Endothelial cell of umbilical vein (primary cell): ENCODE results near the gene MAP3K15. TPM values are rescaled to one million over a fixed set of nuclear protein-coding genes. Genes with fewer than 3 reads are reported as not detected.

Experiments used
- BruUV-seq: library from RNA; stranded (reverse); fragments of 400-500 nt; replicated peaks from 2 replicates; lab custom pipeline; 2021; lab: Mats Ljungman, UMichigan
- CTCF ChIA-PET: fragments of 300-600, 350-600 bp; sonication (Branson Sonifier 250); formaldehyde crosslinking; loops from one replicate; lab custom pipeline; 2021; ENCODE audit warnings: antibody characterized with exemption, inconsistent platforms; lab: Charles Lee
- POLR2A ChIA-PET: fragments of 300-600, 350-600 bp; sonication (Branson Sonifier 250); formaldehyde crosslinking; loops from one replicate; lab custom pipeline; 2021; ENCODE audit warnings: antibody characterized with exemption, inconsistent platforms; lab: Charles Lee
- DNase-seq: peaks from one replicate; pipeline ENCODE4 v3.0.0-alpha.2; 2011; ENCODE audit warnings: low read depth, low spot score
- FAIRE-seq: peaks from 2 replicates; lab custom pipeline; 2011; peaks lifted over from hg19 to GRCh38; lab: Jason Lieb, UNC
- H2AFZ ChIP-seq: 2 replicates; pipeline ENCODE4 v1.6.0; 2012; ENCODE audit warnings: low read depth, low read length, control low read depth, inconsistent platforms
- H3K27ac ChIP-seq: 2 replicates; pipeline ENCODE4 v1.5.1; 2011; ENCODE audit warnings: low read depth, mild to moderate bottlenecking, control low read depth, low read length, moderate library complexity; ENCODE audit not compliant: insufficient read depth
- H3K27me3 ChIP-seq, 2 experiments: 2 replicates each; pipeline versions ENCODE4 v1.6.0 to v1.6.1; 2011; ENCODE audit warnings: low read length in 2 of 2, mixed read lengths in 1 of 2; ENCODE audit not compliant: control insufficient read depth in 2 of 2, insufficient read depth in 2 of 2
- H3K36me3 ChIP-seq, 2 experiments: 2 replicates in 1 of 2; 3 replicates in 1 of 2; pipeline ENCODE4 v1.5.1; 2011; ENCODE audit warnings: low read length in 2 of 2, mild to moderate bottlenecking in 1 of 2, moderate library complexity in 1 of 2; ENCODE audit not compliant: control insufficient read depth in 2 of 2, insufficient read depth in 2 of 2; ENCODE audit errors: extremely low read depth in 1 of 2
- H3K4me1 ChIP-seq: 3 replicates; pipeline ENCODE4 v1.5.1; 2011; ENCODE audit warnings: mild to moderate bottlenecking, low read length; ENCODE audit not compliant: control insufficient read depth, insufficient read depth; ENCODE audit errors: extremely low read depth
- H3K4me2 ChIP-seq: 2 replicates; pipeline ENCODE4 v1.6.1; 2011; ENCODE audit warnings: low read length, control low read depth, mixed read lengths; ENCODE audit not compliant: insufficient read depth
- H3K4me3 ChIP-seq, 3 experiments: fragments of 200-600 bp in 1 of 3; sonication (generic), shearing (Covaris generic) in 1 of 3; replicated peaks in 1 of 3; 2 replicates each; pipeline ENCODE4 v1.5.1; 2011 to 2016; ENCODE audit warnings: control low read depth in 3 of 3, low read length in 3 of 3, mild to moderate bottlenecking in 2 of 3, inconsistent platforms in 1 of 3, low read depth in 1 of 3, moderate library complexity in 1 of 3; ENCODE audit not compliant: insufficient read depth in 1 of 3
- H3K79me2 ChIP-seq: 2 replicates; pipeline ENCODE4 v1.6.0; 2012; ENCODE audit warnings: low read length, inconsistent platforms; ENCODE audit not compliant: control insufficient read depth, insufficient read depth
- H3K9ac ChIP-seq: replicated peaks from 2 replicates; pipeline ENCODE3; 2011; ENCODE audit warnings: low read length, control low read depth; ENCODE audit not compliant: insufficient read depth; ENCODE audit errors: extremely low read depth
- H3K9me1 ChIP-seq: replicated peaks from 3 replicates; pipeline ENCODE4 v1.6.0; 2011; ENCODE audit warnings: mild to moderate bottlenecking, low read length; ENCODE audit not compliant: control insufficient read depth, insufficient read depth; ENCODE audit errors: extremely low read depth
- H3K9me3 ChIP-seq: replicated peaks from 2 replicates; pipeline ENCODE4 v1.5.1; 2012; ENCODE audit warnings: low read length, inconsistent platforms; ENCODE audit not compliant: control insufficient read depth, insufficient read depth
- H4K20me1 ChIP-seq: replicated peaks from 2 replicates; pipeline ENCODE3; 2011; ENCODE audit warnings: mild to moderate bottlenecking, low read length; ENCODE audit not compliant: control insufficient read depth, insufficient read depth; ENCODE audit errors: extremely low read depth
- EZH2 ChIP-seq: IDR thresholded peaks from 2 replicates; pipeline ENCODE4 v1.6.1; 2012; ENCODE audit warnings: borderline replicate concordance, low read depth, mild to moderate bottlenecking, moderate library complexity, low read length, inconsistent platforms; ENCODE audit not compliant: severe bottlenecking
- FOS ChIP-seq: IDR thresholded peaks from 2 replicates; pipeline ENCODE4 v1.6.1; 2011; ENCODE audit warnings: mild to moderate bottlenecking, low read length, moderate library complexity, borderline replicate concordance; ENCODE audit not compliant: insufficient read depth
- GATA2 ChIP-seq: IDR thresholded peaks from 2 replicates; pipeline ENCODE4 v1.7.0; 2011; ENCODE audit warnings: low read depth, mild to moderate bottlenecking, moderate library complexity, mixed read lengths, low read length; ENCODE audit not compliant: insufficient read length, insufficient read depth
- JUN ChIP-seq: IDR thresholded peaks from 2 replicates; pipeline ENCODE4 v1.6.1; 2011; ENCODE audit warnings: borderline replicate concordance, low read depth; ENCODE audit not compliant: insufficient read length, insufficient read depth
- MYC ChIP-seq: IDR thresholded peaks from one replicate; pipeline ENCODE4 v1.6.1; 2011; ENCODE audit warnings: mild to moderate bottlenecking, low read depth, low read length
- POLR2A ChIP-seq: IDR thresholded peaks from 2 replicates; pipeline ENCODE4 v1.6.1; 2012; ENCODE audit warnings: low read depth, mild to moderate bottlenecking, control low read depth, low read length
- POLR2AphosphoS5 ChIP-seq: IDR thresholded peaks from 2 replicates; pipeline ENCODE4 v1.6.1; 2012; ENCODE audit warnings: low read depth, mild to moderate bottlenecking, control low read depth, low read length, moderate library complexity; ENCODE audit not compliant: insufficient read depth
- dilution Hi-C: fragments of 300-500 bp; cut with MboI; formaldehyde crosslinking; loops from one replicate; pipeline ENCODE4 v1.15.0; 2019; ENCODE audit warnings: low sequenced_read_pairs; ENCODE audit not compliant: extremely low pct_ligation_motif_present
- intact Hi-C: fragments of 100-400 bp; cut with micrococcal nuclease; formaldehyde crosslinking; loops from one replicate; pipeline ENCODE4 v1.10.0; 2022
- polyA plus RNA-seq, 4 experiments: library from polyadenylated mRNA; depleted of rRNA in 3 of 4; stranded (reverse) in 3 of 4; unstranded in 1 of 4; fragments of >200 nt; gene quantifications; 2 replicates each; pipeline versions ENCODE4 v1.2.1 to v1.2.3, GENCODE V29; 2011 to 2012; ENCODE audit warnings: missing spikeins in 1 of 4
- total RNA-seq: library from RNA; stranded (reverse); gene quantifications from 2 replicates; pipeline ENCODE4 v1.2.3, GENCODE V29; 2021
- TF ChIP-seq, protein P1 (sequence below), 2 donors: IDR thresholded peaks; 1 replicate in 1 of 2; 2 replicates in 1 of 2; pipeline ENCODE4 v1.5.1; 2011; ENCODE audit warnings: low read length in 2 of 2, mild to moderate bottlenecking in 2 of 2, moderate library complexity in 2 of 2, control low read depth in 1 of 2, inconsistent platforms in 1 of 2, low read depth in 1 of 2; ENCODE audit not compliant: insufficient read depth in 1 of 2; ENCODE audit errors: extremely low read depth in 1 of 2
- TF ChIP-seq, protein P2 (sequence below): IDR thresholded peaks from 2 replicates; pipeline ENCODE4 v1.6.1; 2011; ENCODE audit not compliant: insufficient read depth, insufficient read length

The MAP3K15 gene
- total and polyA plus RNA-seq, 2 donors (not counting 3 experiments of a cell fraction or from before 2014, with no cell fraction given) = 0.01 to 0.09 TPM

DNA sequence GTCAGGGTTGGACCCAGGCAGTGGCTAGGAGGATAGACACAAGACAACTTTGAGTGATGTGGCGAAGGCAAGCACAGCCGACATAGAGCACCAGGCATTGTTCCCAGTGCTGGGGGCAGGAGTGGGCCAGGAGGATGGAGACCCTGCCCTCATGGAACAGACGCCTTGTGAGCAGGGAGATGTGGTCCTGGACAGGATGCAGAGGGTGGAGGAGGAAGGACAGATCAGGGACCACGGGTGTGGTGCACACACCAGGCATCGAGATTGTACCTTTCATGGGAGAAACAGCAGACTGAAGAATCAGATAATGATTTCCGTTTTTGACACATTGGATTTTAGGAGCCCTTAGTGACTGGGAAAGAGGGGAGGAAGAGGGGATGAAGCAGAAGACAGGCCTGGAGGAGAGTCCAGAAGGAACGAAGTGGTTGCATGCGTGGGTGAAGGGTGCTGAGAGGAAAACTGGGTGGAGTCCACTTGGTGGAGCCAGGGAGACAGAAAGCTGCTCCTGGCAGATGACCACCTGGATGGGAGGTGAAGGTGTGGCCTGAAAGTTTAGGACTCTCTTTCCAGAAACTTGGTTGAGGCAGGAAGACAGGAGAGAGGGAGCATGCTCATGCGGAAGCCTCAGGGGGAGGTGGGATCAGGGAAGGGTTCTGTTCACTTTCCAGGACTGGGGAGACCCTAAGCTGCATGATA, 27.9 kb upstream of the MAP3K15 start:
- BruUV-seq = no TSS peak
- TF ChIP-seq JUN (no peak), GATA2 (no peak), EZH2 (no peak), POLR2A (no peak), FOS (no peak), MYC (no peak), POLR2AphosphoS5 (no peak)
- TF ChIP-seq, protein P1, sequence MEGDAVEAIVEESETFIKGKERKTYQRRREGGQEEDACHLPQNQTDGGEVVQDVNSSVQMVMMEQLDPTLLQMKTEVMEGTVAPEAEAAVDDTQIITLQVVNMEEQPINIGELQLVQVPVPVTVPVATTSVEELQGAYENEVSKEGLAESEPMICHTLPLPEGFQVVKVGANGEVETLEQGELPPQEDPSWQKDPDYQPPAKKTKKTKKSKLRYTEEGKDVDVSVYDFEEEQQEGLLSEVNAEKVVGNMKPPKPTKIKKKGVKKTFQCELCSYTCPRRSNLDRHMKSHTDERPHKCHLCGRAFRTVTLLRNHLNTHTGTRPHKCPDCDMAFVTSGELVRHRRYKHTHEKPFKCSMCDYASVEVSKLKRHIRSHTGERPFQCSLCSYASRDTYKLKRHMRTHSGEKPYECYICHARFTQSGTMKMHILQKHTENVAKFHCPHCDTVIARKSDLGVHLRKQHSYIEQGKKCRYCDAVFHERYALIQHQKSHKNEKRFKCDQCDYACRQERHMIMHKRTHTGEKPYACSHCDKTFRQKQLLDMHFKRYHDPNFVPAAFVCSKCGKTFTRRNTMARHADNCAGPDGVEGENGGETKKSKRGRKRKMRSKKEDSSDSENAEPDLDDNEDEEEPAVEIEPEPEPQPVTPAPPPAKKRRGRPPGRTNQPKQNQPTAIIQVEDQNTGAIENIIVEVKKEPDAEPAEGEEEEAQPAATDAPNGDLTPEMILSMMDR (IDR thresholded peaks at IDR 0.05; ENCODE audit: extremely low read depth in 1 of 2, insufficient read depth in 1 of 2, low read depth in 1 of 2, low read length in 2 of 2) = no peak
- TF ChIP-seq, protein P2, sequence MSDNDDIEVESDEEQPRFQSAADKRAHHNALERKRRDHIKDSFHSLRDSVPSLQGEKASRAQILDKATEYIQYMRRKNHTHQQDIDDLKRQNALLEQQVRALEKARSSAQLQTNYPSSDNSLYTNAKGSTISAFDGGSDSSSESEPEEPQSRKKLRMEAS = no peak
- no peaks in the 10 kb centered on the region for H4K20me1 ChIP-seq
- H3K27me3 ChIP-seq = no peaks in the 10 kb centered on the region
- intact Hi-C loops = loop anchor here (10.0 kb wide), 1 partner anchor 522 kb away; no protein-coding TSS in a partner anchor
- no peaks in the 10 kb centered on the region for H3K36me3 ChIP-seq
- no peaks in the 10 kb centered on the region for H3K4me1 ChIP-seq
- POLR2A ChIA-PET = no interaction called here
- dilution Hi-C loops = no loop called here
- FAIRE-seq = no peak
- H3K79me2 ChIP-seq = no peaks in the 10 kb centered on the region
- H3K9me3 ChIP-seq = no peaks in the 10 kb centered on the region
- H3K4me2 ChIP-seq = no peak overlapping the region
- H3K4me3 ChIP-seq = no peak overlapping the region
- H2AFZ ChIP-seq = no peak overlapping the region
- CTCF ChIA-PET = no interaction called here
- no peak overlapping the region for H3K9ac ChIP-seq
- no peaks in the 10 kb centered on the region for H3K9me1 ChIP-seq
- no peak overlapping the region for H3K27ac ChIP-seq
- DNase-seq = no peak
